Stimulated activated CD4-positive, alpha-beta T cell treated with anti-CD3 and anti-CD28 coated beads, Interleukin-2, amount 100 ng/mL, for 24 hours (primary cell): Measurements from ENCODE around the gene FGD5.

Source experiments
- DNase-seq, 2 donors: peaks; one replicate each; pipeline ENCODE4 v3.0.0-alpha.2; 2020

The FGD5 gene

DNA sequence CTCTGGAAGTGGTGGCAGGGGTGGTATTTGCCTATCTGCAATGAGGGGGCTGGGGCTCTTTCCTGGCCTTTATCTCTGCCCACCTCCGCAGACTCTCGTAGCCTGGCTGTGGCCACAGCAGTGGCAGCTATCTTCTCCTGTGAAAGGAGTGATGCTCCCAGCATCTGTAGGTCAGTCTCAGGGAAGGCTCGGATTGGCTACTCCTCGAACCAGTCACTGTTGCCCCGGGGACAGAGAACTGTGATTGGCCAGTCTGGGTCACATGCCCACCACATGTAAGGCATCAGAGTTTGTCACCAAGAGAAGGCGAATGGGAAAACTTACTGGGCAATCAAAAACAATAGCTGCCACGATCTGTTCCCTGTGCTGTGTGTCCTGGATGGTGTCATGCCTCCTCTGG, 30.1 kb upstream of the FGD5 start:
- DNase-seq = no peak

DNA sequence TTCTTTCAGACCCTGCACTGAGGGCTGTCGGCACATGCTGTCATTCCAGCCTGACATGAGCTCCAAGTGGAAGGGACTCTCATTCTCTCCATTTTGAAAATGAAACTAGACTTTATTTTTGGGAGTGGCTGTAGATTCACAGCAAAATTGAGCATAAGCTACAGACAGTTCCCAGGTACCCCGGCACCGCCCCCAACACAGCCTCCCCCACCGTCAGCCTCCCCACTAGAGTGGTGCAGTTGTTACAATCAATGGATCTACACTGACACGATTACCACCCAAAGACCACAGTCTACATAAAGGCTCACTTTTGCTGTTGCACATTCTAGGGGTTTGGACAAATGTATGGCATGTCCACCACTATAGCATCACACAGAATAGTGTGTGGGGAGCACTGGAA, 29.5 kb upstream of the FGD5 start:
- no peak for DNase-seq

DNA sequence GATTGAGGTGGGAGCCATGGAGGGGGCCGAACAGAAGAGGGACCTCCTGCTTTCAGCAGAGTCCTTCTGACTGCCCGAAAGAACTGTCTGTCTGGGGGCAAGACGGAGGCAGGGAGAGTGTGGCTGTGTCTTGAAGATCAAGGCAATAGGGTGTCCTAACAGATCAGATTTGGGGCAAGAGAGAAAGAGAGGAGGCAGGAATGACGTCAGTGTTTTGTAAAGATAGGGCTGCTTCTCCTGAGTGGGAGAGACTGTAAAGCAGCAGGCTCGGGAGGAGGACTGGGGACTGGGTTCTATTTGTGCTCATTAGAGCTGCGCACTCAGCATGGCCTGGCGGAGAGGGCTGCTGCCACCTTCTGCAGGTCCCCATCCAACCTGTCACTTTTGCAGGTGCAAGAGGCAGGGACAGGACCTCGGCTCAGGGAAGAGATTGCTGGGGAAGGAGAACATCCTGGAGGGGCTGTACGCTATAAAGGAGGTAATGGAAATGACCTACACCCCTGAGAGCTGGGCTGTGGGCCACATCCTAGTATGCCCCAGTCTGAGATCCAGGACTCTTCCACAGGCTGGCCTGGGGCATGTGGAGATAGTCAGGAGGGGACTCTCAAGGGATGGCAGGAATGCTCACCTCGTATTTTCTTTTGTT, 29.0 kb upstream of the FGD5 start:
- DNase-seq = no peak

- peak; percentile 48 to 67 for DNase-seq
Measured at GRCh38 chr3:14791343-14791945, 27.3 kb upstream of the FGD5 start.

- no peak for DNase-seq
Measured at GRCh38 chr3:14792691-14793121, 26.1 kb upstream of the FGD5 start.

- no peak for DNase-seq
Measured at GRCh38 chr3:14793126-14793857, 25.5 kb upstream of the FGD5 start.

- DNase-seq = no peak
Measured at GRCh38 chr3:14793858-14794234, 24.9 kb upstream of the FGD5 start.

DNA sequence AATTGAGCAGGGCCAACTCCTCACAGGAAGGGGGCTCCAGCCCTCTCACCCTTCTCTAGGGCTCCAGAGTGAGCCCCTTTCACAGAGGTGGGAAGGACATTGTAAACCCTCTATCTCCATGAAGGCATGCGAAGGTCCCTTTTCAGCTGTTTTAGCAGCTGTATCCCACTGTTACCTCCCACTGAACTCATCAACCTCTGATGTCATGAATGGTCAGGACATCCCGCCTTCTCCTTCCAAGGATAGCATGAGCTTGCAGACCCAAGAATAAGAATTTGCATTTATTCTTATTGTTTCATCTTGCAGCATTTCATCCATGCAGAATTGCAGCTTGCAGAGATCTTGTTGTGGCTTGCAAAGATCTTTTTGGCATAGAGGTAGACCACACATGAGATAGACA, 24.3 kb upstream of the FGD5 start:
- DNase-seq = no peak

GRCh38 chr3:14795996-14796395, 22.8 kb upstream of the FGD5 start:
- no peak for DNase-seq

DNA sequence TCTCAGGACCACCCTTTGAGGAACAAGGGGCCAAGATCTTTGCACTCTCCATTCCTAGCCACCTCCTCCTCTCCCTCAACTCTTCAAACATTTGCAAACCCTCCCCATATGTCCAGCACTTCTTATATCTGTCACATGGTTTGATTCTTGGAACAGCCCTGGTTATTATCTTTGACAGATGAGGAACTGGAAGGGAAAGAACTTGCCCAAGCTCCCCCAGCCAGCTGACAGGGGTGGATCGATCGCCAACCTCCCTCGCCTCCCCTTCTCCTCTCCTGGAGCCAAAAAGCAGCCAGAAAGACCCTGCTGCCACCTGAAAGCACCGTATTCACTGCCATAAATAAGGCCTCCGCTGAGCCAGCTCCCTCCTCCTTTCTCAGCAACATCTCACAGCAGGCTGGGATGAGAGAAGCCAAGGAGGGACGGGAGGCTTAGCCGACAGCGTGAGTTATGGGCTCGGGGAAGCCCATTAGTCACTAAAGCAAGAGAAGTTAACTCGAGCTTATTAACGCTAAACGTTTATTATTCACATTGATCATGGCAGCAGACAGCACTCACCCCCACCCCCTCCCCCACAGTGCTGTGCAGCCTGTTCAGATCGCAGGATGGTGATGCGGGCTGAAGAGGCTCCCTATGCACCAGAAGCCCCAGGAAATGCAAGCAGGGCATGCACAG, 22.2 kb upstream of the FGD5 start:
- no peak for DNase-seq

- DNase-seq = no peak
Measured at GRCh38 chr3:14797731-14798130, 21.0 kb upstream of the FGD5 start.

DNA sequence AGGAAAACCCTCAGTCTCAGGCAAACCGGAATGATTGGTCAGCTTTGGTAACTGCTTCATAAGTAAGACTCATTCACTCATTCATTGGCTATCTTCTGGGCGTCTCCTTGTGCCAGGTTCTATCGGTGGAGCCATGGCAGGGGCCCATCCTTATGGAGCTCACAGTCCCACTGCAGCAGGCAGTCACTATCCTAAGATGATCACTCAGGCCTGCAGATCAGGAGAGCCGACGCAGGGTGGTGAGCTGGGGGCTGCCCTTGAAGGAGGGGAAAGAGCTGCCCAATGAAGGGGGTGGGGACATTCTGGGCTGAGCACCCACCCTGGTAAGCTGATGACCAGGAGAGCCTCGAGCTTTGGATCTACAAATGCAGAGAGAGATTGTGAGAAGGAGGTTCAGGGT, 20.5 kb upstream of the FGD5 start:
- no peak for DNase-seq

DNA sequence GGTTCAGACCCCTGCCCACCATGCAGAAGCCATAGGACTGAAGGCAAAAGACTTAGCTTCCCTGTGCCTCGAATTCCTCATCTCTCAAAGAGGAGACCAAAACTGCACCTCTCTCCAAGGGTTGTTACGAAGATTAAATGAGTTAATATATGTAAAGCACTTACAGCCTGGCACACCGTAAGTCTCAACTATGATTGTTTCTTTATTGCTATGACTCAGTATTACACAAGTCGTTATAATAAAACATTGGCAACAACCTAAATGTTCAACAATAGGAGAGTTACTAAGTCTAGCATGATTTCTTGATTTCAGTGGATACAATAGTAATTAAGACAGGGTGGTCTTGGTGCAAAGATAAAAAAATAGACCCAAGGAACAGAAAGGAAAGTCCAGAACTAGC, 19.6 kb upstream of the FGD5 start:
- no peak for DNase-seq

DNA sequence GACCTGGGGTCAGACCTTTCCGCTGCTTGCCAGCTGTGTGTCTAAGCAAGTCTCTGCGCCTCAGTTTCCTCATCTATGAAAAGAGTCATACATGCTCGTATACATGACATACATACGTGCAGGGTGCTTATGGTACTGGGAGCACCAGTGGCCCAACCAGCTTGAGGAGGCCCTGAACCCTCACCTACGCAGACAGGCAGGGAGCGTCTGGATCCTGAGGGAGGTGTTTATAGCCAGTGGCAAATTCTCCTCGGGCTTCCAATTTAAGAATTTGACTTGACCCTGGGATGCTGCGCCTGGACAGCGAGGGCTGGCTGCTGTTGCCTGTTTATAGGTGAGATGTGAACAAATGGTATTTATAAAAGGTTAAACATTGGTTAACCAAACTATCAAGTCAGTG, 17.7 kb upstream of the FGD5 start:
- no peak for DNase-seq

- no peak for DNase-seq
Measured at GRCh38 chr3:14801668-14802380, 16.9 kb upstream of the FGD5 start.

DNA sequence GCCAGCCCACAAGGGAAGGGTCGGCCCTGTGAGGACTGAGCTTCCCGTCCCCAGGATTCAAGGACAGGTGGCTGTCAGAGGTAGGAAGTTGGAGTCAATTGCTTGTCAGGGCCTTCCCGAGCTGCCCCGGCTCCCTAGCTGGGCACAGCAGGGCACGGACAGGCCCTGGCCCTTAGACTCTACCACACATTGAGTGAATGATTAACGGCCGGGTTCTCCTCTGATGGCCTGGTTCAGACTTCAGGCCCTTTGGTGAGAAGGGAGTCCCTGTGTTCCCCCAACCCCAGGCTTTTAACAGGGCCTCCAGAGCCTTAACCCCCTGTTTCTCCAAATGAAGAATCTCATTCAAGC, 16.4 kb upstream of the FGD5 start:
- DNase-seq = no peak

DNA sequence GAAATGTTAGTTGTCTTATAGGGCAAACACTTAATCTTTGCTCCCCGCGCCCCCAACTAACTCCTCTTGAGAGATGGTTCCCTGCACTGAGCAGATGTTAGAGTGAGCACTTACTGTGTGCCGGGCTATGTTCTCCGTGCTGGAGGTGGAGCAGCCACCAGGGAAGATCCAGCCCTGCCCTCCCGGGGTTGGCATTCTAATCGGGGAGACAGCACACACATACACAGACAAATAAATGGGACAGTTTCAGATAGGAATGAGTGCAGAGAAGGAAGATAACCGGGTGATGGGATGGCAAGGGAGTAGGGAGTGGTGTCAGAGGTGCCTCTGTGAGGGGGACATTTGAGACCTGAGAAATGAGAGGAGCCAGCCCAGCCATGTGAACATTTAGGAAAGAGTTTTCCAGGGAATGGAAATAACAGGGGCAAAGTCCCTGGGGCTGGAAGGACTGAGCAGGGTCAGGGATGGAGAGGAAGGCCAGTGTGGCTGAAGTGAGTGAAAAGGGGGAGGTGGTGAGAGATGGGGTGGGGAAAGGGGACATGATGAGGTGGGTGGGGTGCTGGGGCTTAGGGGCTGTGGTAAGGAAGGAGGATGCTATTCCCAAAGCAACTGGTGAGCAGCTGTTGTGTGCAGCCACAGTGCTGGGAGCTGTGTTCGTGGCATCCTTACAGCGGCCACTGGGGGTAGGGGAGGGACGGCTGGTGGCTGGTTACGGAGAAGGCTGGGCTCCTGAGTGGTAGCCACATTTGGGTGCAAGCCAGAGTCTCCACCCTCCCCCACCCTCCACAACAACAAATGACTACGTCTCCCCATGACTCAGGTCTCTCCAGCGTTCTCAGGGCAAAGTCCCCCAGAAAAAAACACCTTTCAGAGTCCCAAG, 15.4 kb upstream of the FGD5 start:
- no peak for DNase-seq

DNA sequence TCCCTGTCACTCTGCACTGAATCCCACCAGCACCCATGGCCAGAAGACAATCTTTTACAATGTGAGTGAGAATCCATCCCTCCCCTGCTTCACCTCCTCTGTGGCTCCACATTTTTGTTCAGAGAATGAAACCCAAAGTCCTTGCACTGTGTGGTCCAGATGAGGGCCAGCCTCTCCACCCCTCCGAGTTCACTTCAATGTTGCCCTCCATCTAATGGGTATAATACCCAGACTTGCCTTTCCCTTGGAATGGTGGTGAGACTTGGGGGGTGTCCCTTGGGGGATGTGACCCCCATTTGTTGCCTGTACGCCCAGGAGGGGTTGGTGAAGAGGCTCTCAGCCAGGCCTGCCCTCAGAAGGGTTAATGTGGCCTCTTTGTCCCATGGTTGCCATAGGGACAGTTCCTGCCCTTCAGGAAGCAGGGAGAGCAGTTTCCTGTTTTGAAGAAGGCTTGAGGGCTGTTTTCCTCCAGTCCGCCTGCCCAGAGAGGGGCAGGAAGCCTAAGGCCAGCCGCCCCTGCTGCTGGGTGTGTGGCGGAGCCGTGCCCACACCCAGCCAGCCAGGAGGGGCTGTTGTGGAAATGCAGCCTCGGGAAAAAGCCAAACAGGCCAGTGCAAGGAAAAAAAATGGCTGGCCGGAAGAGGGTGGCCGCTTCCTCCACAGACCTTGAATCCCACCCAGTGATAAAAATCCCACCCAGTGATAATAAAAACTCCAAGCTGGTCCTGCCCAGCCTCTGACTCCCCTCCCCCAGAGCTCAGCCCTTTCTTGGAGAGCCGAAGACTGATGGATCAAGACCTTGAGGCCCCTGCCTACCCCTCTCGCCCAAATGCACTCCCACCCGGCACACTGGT, 14.6 kb upstream of the FGD5 start:
- no peak for DNase-seq

DNA sequence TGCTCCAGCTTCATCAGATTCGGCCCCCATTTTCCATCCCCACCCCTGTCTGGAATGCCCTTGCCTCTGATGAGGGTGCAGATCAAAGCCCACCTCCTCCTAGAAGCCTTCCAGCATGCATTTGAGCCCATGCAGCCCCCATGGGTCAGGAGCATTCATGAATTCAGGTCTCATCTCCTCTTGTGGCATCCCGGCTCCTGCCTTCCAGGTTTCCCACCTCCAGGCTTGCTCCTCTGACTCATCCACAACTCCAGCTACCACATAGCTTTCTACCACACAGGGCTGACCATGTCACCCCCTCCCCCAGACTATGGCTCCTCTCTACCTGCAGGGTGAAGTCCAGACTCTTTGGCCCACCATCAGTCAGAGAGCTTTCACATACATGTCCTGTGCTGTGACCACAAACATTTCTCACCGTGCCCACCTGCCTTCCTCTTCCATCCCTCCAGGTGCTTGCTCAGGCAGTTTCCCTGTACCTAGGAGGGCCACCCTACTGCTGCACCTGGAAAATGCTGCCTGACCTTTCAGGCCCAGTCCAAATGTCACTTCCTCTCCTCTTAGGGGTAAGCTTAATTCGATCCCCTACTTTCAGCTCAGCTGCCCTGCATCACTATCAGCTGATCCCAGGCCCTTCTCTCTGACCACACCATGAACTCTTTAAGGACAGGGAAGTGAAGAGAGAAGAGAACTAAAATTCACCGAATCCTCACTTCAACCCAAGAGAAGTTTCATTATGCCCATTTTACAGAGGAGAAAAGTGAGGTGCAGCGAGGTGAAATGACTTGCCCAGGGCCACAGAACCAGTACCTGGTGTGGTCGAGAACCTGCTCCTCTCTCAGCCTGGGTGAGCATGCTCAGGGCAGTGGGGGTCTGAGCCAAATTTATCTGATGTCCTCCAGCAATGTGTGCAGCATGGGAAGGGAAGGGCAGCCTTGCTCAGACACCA, 13.7 kb upstream of the FGD5 start:
- DNase-seq = no peak

DNA sequence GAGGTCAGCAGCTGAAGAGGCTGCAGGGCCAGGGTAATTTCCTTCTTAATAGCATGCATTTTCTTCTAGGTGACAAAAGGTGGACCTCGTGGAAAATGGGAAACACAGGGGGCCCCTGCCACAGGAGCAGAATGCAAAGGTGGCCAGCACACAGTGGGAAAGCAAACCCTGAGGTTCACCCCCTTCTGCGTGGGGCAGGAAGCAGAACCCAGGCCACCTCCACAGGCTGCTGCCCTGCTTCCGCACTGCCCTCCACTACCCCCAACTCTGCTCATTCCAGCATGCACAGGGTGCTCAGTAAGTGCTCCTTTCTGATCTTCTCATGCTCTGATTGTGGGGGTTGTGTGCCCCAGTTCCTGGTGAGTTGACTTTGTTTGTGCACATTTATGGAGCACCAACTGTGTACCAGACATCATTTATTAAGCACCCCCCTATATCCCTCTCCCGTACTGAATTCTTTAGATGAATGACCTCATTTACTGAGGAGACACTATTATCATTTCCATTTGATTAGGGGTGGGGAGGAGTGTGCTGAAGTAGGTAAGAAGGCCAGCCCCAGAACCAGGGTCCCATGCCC, 12.7 kb upstream of the FGD5 start:
- no peak for DNase-seq
